ENCODE results near the gene TRIM33.

The TRIM33 gene

DNA sequence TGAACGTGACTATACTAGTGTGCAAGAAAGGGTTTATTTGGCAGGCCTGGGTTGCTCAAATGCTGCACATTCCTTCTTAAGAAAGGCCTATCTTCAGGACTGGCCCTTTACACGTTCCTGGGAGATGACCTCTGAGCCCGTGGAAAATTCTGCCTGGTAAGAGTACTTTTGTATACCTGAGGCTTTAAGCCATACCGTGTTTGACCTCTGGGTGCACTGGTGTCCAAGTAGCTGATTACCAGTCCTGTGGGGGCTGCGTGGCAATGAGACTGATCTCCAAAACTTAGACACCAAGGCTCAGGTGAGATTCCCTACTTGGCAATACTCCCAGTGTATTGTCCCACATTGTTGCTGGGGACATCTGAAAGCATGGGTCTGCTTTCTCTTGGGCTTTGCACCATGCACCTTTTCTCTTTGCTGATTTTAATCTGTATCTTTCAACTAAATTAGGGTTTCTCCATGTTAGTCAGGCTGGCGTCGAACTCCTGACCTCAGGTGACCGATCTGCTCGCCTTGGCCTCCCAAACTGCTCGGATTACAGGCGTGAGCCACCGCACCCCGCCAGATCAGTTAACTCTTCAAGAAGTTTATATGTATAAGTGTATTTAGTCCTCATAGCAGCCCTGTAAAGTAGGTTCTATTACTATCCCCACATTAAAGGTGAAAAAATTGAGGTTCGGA lies 44.5 kb downstream of the TRIM33 start:
- DNase-seq (ENCODE audit: low read depth in 1 of 2, low spot score in 1 of 2): no peak
- TF ChIP-seq SPI1 (IDR thresholded peaks at IDR 0.05; ENCODE audit: borderline replicate concordance, low read depth) (no peak), POLR2AphosphoS5 (IDR thresholded peaks at IDR 0.05; ENCODE audit: low read depth) (no peak), GABPA (IDR thresholded peaks at IDR 0.05; ENCODE audit: low read depth) (no peak), REST (IDR thresholded peaks at IDR 0.05; ENCODE audit: insufficient replicate concordance, low read depth) (no peak)
- TF ChIP-seq, protein P1, sequence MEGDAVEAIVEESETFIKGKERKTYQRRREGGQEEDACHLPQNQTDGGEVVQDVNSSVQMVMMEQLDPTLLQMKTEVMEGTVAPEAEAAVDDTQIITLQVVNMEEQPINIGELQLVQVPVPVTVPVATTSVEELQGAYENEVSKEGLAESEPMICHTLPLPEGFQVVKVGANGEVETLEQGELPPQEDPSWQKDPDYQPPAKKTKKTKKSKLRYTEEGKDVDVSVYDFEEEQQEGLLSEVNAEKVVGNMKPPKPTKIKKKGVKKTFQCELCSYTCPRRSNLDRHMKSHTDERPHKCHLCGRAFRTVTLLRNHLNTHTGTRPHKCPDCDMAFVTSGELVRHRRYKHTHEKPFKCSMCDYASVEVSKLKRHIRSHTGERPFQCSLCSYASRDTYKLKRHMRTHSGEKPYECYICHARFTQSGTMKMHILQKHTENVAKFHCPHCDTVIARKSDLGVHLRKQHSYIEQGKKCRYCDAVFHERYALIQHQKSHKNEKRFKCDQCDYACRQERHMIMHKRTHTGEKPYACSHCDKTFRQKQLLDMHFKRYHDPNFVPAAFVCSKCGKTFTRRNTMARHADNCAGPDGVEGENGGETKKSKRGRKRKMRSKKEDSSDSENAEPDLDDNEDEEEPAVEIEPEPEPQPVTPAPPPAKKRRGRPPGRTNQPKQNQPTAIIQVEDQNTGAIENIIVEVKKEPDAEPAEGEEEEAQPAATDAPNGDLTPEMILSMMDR (IDR thresholded peaks at IDR 0.05; ENCODE audit: insufficient read depth, low read length): no peak
- Histone ChIP-seq H3K27me3 (ENCODE audit: insufficient read depth, poor library complexity, severe bottlenecking) (no peaks in the 10 kb centered on the region), H3K4me3 (replicated peaks; ENCODE audit: insufficient read depth, low read length) (no peak overlapping the region), H3K27ac (replicated peaks) (no peak overlapping the region)

- Histone ChIP-seq H3K4me3 (replicated peaks; ENCODE audit: insufficient read depth, low read length) (no peak overlapping the region), H3K27me3 (ENCODE audit: insufficient read depth, poor library complexity, severe bottlenecking) (no peaks in the 10 kb centered on the region), H3K27ac (replicated peaks) (no peak overlapping the region)
- no peak for DNase-seq (ENCODE audit: low read depth in 1 of 2, low spot score in 1 of 2)
- no peak for TF ChIP-seq GABPA (IDR thresholded peaks at IDR 0.05; ENCODE audit: low read depth)
- TF ChIP-seq POLR2AphosphoS5 (IDR thresholded peaks at IDR 0.05; ENCODE audit: low read depth): no peak
- TF ChIP-seq, protein P1 (IDR thresholded peaks at IDR 0.05; ENCODE audit: insufficient read depth, low read length): no peak
- TF ChIP-seq SPI1 (IDR thresholded peaks at IDR 0.05; ENCODE audit: borderline replicate concordance, low read depth): no peak
- TF ChIP-seq REST (IDR thresholded peaks at IDR 0.05; ENCODE audit: insufficient replicate concordance, low read depth): no peak
These were observed 48.0 kb downstream of the TRIM33 start for GRCh38 chr1:114462963-114463362.

DNA sequence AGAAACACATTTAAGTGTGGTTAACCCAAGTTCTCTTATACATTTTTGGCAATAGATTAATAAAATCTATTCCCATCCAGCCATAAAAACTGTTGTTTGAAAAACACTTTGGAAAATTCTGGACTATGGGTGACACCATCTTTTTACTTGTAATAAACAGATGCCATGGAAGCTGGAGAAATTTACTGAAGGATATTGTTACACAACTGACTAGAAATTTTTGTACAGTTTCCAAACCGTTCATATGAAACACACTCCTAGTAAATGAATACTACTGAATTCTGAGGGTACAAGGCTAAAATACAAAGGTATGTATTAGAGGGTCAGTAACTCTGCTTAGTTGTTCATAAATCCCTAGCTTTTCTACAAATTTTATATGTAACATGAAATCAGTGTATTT lies 48.7 kb downstream of the TRIM33 start:
- TF ChIP-seq SPI1 (IDR thresholded peaks at IDR 0.05; ENCODE audit: borderline replicate concordance, low read depth): no peak
- TF ChIP-seq, protein P1 (IDR thresholded peaks at IDR 0.05; ENCODE audit: insufficient read depth, low read length): no peak
- TF ChIP-seq REST (IDR thresholded peaks at IDR 0.05; ENCODE audit: insufficient replicate concordance, low read depth): no peak
- no peak for TF ChIP-seq POLR2AphosphoS5 (IDR thresholded peaks at IDR 0.05; ENCODE audit: low read depth)
- no peak for TF ChIP-seq GABPA (IDR thresholded peaks at IDR 0.05; ENCODE audit: low read depth)
- Histone ChIP-seq H3K4me3 (replicated peaks; ENCODE audit: insufficient read depth, low read length) (no peak overlapping the region), H3K27me3 (ENCODE audit: insufficient read depth, poor library complexity, severe bottlenecking) (no peaks in the 10 kb centered on the region), H3K27ac (replicated peaks) (no peak overlapping the region)
- no peak for DNase-seq (ENCODE audit: low read depth in 1 of 2, low spot score in 1 of 2)

Data from HL-60 (cell line).